Measurements from ENCODE around the gene SRXN1.

GRCh38 chr20:621125-621756 lies 31.8 kb downstream of the SRXN1 start:
- TF ChIP-seq CTCF (IDR thresholded peaks at IDR 0.05; ENCODE audit: poor library complexity, severe bottlenecking) (no peak), POLR2AphosphoS5 (IDR thresholded peaks at IDR 0.05) (no peak), EZH2 (IDR thresholded peaks at IDR 0.05; ENCODE audit: borderline replicate concordance, insufficient read depth, low read length, poor library complexity, severe bottlenecking) (no peak), RAD21 (conservative IDR thresholded peaks at IDR 0.05) (no peak)
